HG03442 (cell line): ENCODE results near the gene KCNT1.
"Not testable (repeated sequence)": the region's sequence is repeated elsewhere in the genome, so short reads cannot be mapped to it uniquely, and the experiment has no call there.

Source experiments
- ATAC-seq: cut with Tn5 transposase; IDR thresholded peaks from one replicate; pipeline ENCODE4 v1.9.1; 2021; ENCODE audit warnings: mild to moderate bottlenecking, moderate library complexity; ENCODE audit not compliant: unreplicated experiment

The KCNT1 gene

DNA sequence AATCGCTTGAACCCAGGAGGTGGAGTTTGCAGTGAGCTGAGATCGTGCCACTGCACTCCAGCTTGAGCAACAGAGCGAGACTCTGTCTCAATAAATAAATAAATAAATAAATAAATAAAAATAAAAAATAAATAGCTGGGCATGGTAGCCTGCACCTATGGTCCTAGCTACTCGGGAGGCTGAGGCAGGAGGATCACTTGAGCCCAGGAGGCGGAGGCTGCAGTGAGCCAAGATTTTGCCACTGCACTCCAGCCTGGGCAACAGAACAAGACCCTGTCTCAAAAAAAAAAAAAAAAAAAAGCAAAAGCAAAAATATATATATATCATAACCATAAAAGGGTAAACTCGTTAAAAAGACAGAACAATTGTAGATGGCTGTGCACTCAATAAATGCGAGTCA, 29.2 kb upstream of the KCNT1 start:
- not testable (repeated sequence) for ATAC-seq

DNA sequence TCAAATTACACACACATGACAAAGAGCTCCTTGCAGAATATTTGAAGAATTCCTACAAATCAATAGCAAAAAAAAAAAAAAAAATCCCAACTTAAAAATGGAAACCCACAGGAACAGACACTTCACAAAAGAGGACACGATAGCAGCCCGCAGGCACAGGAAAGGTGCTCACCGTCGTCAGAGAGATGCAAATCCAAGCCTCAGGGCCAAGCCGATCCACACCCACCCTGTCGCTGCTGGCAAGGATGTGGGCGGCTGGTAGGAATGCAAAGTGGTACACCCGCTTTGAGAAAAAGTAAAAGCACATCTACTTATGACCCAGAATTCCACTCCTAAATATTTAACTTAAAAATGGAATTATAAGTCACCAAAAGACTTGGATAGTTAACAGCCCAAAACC, 28.0 kb upstream of the KCNT1 start:
- ATAC-seq: no peak

DNA sequence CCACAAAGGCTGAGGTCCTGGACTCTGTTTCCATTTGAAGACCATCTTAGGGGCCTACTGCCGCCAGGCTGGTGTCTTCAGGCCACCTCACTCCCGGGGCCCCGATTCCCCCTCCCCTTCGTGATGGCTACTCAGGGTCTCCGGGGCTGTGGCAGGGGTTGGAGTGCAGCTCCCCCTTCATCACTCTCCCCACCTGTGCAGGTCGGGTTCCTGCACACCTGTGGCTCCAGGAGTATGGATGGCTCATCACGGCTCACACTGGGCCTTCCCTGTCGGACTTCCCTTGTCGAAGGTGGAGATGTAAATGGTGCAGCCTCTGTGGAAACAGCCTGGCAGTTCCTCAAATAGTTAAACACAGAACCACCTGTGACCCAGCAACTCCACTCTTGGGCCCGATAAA, 27.0 kb upstream of the KCNT1 start:
- no peak for ATAC-seq

DNA sequence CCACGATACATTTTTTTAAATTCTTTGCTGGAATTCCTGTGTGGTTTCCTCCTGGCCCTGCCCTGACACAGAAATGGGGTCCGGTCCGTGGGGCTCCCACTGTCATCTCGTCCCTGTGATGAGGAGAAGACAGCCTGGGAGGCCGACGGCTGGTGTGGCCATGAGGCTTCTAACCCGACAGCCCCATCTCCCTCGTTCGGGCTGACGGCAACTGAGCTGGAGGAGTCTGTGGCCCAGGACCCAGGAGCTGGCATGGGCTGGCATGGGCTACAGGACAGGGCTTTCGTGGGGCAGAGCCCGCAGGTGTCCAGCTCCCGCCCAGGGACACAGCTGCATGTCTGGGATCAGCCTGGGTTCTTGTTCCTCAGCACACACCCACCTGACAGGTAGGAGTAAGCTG, 25.1 kb upstream of the KCNT1 start:
- no peak for ATAC-seq

DNA sequence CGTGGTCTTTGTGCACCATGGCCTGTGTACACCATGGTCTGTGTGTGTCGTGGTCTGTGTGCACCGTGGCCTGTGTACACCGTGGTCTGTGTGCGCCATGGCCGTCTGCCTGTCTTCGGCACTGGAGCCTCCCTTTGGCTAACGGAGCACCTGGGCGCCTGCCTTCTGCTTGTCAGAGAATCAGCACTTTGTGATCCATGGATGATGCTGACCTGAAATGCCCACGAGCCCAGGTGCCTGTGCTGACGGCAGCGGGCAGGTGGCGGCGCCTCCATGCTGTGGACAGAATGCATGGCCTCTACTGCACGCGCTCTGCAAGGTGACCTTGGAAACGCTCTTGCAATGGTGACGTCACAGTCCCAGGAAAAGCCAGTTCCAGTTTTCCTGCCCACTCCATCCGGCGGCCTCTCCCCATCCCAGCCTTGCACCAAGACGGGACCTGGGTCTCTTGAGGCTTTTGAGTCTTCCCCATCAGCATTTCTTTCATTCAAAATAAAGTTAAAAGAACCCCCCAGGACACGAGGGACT, 24.3 kb upstream of the KCNT1 start:
- no peak for ATAC-seq

DNA sequence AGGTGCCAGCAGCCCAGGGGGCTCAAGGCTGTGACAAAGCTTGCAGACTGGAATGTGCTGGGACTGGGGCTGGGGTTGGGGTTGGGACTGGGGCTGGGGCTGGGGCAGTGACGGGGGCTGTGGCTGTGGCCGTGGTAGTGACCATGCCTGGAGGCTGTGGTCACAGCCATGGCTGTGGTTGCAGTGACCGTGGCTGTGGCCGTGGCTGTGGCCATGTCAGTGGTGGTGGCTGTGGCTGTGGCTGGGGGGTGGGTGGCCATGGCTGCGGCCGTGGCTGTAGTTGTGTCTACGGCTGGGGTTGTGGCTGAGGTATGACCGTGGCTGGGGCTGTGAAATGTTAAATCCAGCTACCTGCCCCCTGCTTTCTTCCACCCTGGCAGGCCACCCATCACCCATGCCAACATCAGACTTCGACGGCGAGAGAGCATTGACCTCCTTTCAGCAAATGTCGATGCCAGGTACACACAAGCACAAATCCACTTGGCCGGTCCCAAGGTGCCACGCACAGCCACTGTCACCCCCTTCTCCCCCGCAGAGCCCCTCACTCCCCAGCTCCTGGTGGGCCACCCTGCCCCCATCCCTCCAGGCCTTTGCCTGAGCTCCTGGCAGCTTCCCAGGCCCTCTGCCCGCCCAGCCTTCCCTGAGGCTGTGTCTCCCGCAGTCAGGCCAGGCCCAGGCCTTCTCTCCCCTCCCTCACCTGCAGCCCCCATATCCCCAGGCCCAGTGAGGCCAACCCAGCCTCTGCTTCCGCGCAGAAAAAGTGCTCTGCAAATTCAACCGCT, 23.6 kb upstream of the KCNT1 start:
- ATAC-seq: no peak

DNA sequence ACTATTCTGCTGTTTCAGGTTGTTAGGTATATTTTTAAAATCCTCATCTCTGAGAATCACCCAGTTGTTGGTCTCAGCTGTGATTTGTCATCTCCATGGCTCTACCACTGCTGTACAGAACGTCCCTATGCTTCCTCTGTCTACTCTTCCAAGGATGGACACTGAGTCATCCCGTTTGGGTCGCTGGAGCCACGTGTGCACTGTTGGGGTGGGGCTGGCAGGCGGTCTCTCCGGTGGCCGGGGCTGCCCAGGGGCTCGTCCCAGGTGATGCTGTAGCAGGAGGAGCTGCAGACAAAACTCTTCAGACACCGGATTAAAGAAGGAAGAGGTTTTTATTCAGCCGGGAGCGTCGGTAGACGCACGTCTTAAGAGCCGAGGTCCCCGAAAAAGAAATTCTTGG, 21.9 kb upstream of the KCNT1 start:
- no peak for ATAC-seq

DNA sequence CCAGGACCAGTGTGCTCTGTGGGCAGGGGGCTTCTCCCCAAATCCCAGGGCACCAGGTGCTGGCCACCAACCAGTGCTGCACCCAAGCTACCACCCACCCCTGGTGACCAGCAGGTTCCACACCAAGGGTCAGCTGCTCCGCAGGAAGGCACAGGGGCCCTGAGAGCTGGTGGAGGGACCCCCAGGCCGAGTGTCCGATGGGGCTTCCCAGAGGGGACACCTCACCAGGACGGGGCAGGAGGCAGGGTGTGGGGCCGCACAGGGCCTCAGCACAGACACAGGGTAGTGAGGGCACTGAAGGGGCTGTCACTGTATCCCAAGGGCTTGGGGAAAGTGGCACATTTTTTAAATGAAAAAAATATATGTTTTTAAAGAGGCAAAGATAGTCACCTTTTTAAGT, 20.8 kb upstream of the KCNT1 start:
- ATAC-seq: no peak

DNA sequence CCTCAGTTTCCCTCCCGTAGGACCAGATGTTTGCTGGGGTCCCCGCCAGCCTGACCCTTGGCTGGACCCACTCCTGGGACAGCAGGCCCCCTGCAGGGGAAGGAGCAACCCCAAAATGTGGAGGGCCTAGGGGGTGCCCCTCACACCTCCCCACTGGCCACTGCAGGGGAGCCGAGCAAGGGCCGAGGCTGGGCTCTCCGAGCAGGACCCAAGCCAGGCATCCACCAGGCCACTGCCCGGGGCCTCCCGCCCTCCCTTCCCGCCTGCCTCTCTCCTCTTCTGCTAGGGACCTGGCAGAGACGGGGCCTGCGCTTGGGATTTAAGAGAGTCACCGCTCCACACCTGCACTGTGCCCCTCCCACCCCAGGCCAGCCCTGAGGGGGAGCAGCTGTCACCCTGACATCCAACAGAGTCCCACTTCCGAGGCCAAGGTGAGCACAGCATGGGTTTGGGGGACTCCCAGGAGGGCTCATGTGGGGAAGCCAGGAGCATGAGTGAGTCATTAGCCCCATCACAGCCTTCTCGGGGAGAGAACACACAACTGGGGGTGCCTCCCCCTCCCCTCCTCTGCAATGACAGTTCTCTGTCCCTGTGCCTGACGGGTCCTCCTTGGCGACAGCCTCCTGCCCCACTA, 18.5 kb upstream of the KCNT1 start:
- ATAC-seq: no peak

DNA sequence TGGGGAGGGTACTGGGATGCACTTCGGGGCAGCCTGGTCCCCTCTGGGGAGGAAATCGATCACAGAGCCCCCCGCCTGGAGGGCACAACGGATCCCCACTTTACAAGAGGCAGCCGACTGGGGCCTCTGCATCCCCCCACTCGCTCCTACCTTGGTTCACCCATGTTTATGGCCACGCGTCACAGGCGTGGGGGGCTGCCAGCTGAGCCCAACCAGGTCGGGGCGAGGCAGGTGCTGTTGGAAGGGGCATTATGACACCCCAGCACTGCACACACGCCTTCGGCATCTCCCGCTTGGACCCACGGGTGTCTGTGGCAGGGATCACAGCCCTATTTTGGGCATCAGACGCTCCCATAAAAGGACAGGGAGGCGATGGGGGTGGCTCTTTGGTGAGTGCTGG, 17.3 kb upstream of the KCNT1 start:
- ATAC-seq: no peak

DNA sequence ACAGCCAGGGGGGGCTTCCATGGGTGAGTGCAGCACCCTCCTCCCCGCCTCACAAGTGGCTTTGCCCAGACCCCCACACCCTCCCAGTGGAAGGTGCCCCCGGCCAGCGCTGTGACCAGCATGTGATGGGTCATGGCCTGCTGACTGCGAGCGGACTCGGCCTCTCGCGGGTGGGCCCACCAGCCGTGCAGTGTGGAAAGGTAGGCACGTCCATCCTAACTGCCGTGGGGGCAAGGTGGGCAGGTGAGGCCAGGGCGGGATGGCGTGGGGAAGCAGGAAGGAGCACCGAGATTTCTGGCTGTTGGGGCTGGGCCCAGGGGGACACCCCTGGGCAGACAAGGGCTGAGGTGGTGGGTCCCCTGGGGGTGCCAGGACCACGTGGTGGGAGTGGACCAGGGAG, 14.8 kb upstream of the KCNT1 start:
- no peak for ATAC-seq

DNA sequence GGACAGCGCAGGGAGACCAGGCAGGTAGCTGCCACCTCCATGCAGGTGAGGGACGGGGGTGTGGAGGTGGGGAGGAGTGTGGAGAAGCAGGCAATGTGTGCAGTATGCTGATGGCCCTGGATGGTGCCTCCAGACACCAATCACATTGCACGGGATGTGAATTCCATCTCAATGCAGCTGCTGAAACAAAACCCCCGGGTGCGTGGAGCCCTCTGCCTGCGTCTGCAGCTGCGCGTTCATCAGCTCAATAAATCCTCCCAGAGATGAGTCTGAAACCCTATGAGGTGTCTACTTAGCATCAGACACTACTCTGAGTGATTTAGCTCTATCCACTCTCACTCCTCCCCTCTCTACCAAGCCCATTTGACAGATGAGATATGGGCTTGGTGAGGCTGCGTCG, 13.0 kb upstream of the KCNT1 start:
- ATAC-seq: no peak

DNA sequence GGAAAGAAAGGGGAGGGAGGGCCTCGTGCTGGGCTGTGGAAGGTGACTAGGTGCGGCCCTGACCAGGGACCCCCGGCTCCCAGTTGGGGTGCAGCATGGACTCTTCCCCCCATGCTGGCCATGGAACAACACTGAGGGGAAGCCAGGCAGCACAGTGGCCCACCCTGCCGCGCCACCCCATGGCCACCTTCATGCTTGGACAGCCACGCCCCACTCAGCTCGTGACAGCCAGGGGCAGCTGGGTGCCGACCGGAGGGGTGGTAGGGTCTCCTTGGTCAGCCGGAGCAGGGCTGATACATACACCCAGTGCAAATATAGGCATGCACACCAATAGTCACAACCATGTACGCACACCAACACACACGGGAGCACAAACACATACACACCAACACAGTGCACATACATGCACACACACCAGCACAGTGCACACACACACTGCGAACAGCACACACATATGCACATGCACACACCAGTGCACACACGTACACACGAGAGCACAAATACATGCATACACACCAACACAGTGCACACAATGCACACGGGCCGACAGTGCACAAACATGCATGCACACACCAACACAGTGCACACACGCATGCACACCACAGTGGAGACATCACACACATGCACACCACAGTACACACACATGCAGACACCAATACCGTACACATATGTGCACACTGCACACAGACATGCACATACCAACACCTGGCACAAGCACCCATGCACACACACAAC, 11.0 kb upstream of the KCNT1 start:
- no peak for ATAC-seq

DNA sequence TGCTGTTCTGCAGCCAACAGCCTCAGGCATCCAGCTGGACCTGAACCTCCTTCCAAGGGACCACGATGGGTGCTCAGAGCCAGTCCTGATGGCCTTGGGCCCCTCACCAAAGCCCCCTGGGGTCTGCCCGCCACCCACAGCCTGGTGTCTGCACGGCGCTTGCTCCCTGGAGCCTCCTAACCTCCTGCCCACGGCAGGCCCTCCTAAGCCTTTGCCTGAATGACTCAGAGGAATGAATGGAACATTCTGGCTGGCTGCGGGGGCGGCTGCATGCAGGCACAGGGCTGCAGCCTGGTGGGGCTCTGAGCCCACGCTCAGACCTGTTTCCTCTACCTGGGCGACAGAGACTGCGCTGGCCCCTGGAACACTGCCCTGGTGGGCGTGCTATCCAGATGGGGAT, 9.6 kb upstream of the KCNT1 start:
- no peak for ATAC-seq

DNA sequence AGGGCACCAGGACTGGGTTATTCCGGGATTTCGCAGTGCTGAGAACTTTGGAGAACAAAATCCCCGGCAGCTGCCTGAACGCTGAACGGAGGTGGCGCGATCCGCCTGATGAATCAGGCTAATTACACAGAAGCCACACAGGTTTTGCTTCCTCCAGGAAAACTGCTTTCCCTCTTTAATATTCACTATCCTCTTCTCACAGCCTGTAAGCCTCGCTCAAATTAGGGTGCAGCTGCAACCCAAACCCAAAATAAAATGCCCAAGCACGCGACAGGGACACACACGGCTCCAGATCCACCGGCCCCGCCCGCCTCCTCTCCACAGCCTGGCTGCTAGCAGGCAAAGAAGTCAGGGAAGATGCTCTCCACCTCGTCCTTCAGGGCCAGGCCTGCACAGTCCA, 8.7 kb upstream of the KCNT1 start:
- no peak for ATAC-seq

DNA sequence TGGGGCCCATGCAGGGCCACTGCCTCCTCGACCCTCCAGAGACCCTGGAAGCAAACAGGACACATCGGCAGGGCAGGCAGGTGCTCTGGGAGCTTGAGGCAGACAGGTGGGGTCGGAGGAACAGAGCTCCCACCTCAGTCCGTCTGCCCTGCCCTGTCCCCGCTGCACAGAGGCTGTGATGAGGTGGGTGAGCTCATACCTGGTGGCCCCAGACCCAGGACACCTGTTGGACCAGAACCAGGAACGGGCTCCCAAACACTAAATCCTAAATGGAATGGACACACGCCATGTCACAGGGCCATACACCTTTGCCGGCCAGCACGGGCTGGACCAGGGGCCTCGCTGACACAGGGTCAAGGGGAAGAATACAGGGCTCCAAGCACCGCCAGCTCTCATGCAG, 8.2 kb upstream of the KCNT1 start:
- ATAC-seq: no peak

DNA sequence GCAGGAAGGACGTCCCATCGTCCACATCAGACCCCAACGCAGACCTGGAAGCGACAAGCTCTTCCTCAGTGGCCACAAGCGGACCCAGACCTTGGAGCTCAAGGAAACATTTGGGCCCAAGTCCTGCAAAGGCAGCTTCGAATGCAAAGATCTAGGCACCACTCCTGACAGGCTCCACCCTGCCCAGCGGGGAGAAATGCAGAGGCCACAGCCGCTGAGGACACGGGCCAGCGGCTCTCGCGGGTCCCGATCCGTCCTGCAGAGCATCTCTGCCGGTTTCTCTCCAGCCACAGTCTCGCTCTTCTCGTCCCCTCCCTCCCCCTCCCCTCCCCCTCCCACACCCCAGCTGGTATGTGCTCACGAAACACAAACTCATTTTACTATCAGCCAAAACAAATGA, 7.6 kb upstream of the KCNT1 start:
- ATAC-seq: no peak

DNA sequence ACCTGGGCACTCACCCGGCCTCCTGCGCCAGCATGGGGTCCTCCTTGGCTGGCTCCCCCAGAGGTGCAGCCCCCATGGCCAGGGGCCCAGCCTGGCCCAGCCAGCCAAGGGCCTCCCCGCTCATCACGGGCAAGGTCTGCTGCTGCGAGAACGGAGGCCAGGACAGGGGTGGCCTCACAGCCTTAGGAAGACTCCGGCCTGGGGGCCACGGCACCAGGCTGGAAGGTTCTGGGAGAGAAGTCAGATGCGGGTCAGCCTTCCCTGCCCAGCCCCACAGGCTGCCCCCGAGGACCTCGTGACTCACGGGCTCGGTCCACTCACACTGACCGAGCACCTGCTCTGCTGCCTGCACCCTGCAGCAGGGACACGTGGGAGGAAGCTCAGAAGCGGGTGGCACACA, 6.9 kb upstream of the KCNT1 start:
- no peak for ATAC-seq

DNA sequence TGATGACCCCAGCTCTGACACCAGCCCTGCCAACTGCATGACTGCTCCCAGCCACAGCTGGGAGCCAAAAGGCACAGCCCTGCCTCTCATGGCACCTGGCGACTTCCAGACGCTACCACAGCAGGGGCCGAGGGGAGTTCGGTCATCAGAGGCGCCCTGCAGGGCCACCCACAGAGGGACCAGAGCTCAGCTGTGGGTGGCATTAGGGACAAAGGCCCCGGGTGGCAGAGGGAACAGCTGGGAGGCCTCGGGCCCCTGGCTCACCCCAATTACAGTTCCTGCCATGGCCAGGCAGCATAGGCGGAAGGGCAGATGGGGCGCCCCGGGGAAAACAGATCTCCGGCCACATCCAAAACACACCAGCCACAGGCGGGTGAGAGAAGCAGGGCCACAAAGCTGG, 6.3 kb upstream of the KCNT1 start:
- ATAC-seq: no peak

DNA sequence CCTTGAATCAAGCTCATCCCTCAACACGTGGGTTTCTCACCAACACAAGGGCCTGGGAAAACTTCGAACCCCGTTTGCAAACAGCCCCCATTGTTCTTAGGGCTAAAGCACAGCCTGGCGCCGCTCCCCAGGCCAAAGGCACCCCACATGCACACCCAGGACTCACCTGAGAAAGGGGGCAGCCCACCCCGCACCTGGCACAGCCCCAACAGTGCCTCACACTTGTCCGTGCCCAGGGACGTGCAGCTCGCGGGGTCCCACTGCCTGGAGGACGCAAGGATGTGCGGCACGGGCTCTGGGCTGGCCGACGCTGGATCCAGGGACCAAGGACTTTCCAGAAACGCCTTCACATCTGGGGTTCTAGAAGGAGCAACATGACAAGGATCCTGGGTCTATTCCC, 5.5 kb upstream of the KCNT1 start:
- ATAC-seq: no peak

DNA sequence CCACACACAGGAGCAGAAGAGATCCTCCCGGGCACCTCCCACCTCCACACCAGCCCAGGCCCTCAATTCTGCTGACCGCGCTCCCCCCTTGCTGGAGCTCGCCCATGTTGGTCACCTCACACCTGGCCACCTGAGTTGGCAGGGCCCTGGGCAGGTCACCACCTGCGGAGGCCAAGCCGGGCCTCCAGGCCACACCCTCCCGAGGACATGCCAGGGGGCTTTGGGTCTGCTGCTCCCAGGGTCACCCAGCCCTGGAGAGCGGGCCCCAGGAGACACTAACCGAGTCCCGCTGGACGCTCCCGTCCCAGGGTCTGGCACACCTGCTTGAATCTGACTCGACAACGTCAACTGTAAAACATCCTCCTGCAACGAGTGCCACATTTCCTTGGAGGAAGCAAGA, 4.8 kb upstream of the KCNT1 start:
- ATAC-seq: no peak

DNA sequence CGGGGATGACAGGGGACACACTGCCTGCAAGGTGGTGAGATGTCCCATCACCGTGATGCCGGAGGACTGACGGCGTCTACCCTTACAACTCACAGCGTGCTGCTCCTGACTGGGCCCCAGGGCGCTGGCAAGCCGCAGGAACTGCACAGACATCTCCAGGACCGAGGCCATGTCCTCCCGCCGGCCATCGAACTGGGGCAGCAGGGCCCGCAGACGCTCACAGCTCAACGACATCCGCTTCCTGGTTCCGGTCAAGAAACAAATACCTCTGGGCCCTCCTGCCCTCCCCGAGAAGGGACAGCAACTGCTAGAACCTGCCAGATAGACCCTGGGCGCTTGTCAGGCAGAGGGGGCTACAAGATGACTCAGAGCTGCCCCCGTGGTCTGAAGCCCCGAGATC, 3.7 kb upstream of the KCNT1 start:
- no peak for ATAC-seq
